SK-N-SH (cell line): ENCODE measurements around the gene THSD7B. TPM values are rescaled to one million over a fixed set of nuclear protein-coding genes. Genes with fewer than 3 reads are reported as not detected.
"Not testable (repeated sequence)": the region's sequence is repeated elsewhere in the genome, so short reads cannot be mapped to it uniquely, and the experiment has no call there.

Experiments used
- CTCF ChIA-PET: fragments of 300-600, 350-600 bp; formaldehyde crosslinking; extraction: SDS; loops from one replicate; lab custom pipeline; 2021; lab: Yijun Ruan, JAX
- POLR2A ChIA-PET: fragments of 350-600 bp; sonication (Branson Sonifier 250); formaldehyde crosslinking; extraction: SDS; loops from one replicate; lab custom pipeline; 2020; ENCODE audit warnings: antibody characterized with exemption, inconsistent platforms; lab: Yijun Ruan, JAX
- DNase-seq: peaks from one replicate; pipeline ENCODE4 v3.0.0; 2012
- H2AFZ ChIP-seq: fragments of 200-600 bp; sonication (generic); 2 replicates; pipeline ENCODE4 v1.8.1; 2016; ENCODE audit warnings: antibody characterized with exemption, mild to moderate bottlenecking, low read depth
- H3F3A ChIP-seq: fragments of 200-600 bp; sonication (generic); replicated peaks from 2 replicates; pipeline ENCODE3; 2016; ENCODE audit warnings: antibody characterized with exemption, mild to moderate bottlenecking; ENCODE audit not compliant: insufficient read depth
- H3K27ac ChIP-seq, 2 experiments: fragments of 200-500 bp in 1 of 2; fragments of 200-600 bp in 1 of 2; sonication (Bioruptor generic) in 1 of 2; sonication (generic), shearing (Covaris generic) in 1 of 2; 2 replicates each; pipeline versions ENCODE4 v1.5.1 to v1.6.1; 2014 to 2016; ENCODE audit warnings: low read depth in 2 of 2, inconsistent platforms in 1 of 2, low read length in 1 of 2, mild to moderate bottlenecking in 1 of 2, mixed read lengths in 1 of 2
- H3K27me3 ChIP-seq: fragments of 200-600 bp; sonication (generic), shearing (Covaris generic); 2 replicates; pipeline ENCODE4 v1.6.1; 2016; ENCODE audit warnings: mixed run types; ENCODE audit not compliant: insufficient read depth
- H3K36me3 ChIP-seq, 2 experiments: fragments of 200-500 bp in 1 of 2; fragments of 200-600 bp in 1 of 2; sonication (Bioruptor generic) in 1 of 2; sonication (generic) in 1 of 2; replicated peaks in 1 of 2; 2 replicates each; pipeline versions ENCODE3 to v1.5.1; 2014 to 2016; ENCODE audit warnings: low read length in 1 of 2, mild to moderate bottlenecking in 1 of 2; ENCODE audit not compliant: insufficient read depth in 2 of 2, control insufficient read depth in 1 of 2
- H3K4me1 ChIP-seq, 2 experiments: fragments of 200-500 bp in 1 of 2; fragments of 200-600 bp in 1 of 2; sonication (Bioruptor generic) in 1 of 2; sonication (generic), shearing (Covaris generic) in 1 of 2; 2 replicates each; pipeline versions ENCODE4 v1.5.1 to v1.6.1; 2014 to 2016; ENCODE audit warnings: low read depth in 1 of 2, low read length in 1 of 2, mixed run types in 1 of 2; ENCODE audit not compliant: insufficient read depth in 2 of 2, control insufficient read depth in 1 of 2
- H3K4me2 ChIP-seq: fragments of 200-600 bp; sonication (generic), shearing (Covaris generic); 2 replicates; pipeline ENCODE4 v1.6.1; 2017; ENCODE audit warnings: mixed run types
- H3K4me3 ChIP-seq, 2 experiments: fragments of 200-500 bp in 1 of 2; fragments of 200-600 bp in 1 of 2; sonication (Bioruptor generic) in 1 of 2; sonication (generic), shearing (Covaris generic) in 1 of 2; 2 replicates each; pipeline versions ENCODE4 v1.5.1 to v1.8.1; 2014 to 2016; ENCODE audit warnings: low read depth in 2 of 2, inconsistent platforms in 1 of 2, low read length in 1 of 2, mild to moderate bottlenecking in 1 of 2, mixed read lengths in 1 of 2, moderate library complexity in 1 of 2
- H3K79me2 ChIP-seq: fragments of 200-600 bp; sonication (generic); 2 replicates; pipeline ENCODE4 v1.8.1; 2017; ENCODE audit warnings: mild to moderate bottlenecking; ENCODE audit not compliant: insufficient read depth
- H3K9ac ChIP-seq: fragments of 200-600 bp; sonication (generic); 2 replicates; pipeline ENCODE4 v1.6.1; 2017; ENCODE audit warnings: mixed run types
- H3K9me2 ChIP-seq: fragments of 200-600 bp; sonication (generic); 2 replicates; pipeline ENCODE4 v1.6.1; 2017; ENCODE audit warnings: mixed run types
- H3K9me3 ChIP-seq: fragments of 200-600 bp; sonication (generic); 2 replicates; pipeline ENCODE4 v1.6.1; 2017; ENCODE audit warnings: mixed run types, mild to moderate bottlenecking, moderate library complexity
- H4K20me1 ChIP-seq: fragments of 200-600 bp; sonication (generic); 2 replicates; pipeline ENCODE4 v1.6.1; 2017; ENCODE audit warnings: mild to moderate bottlenecking, mixed run types; ENCODE audit not compliant: insufficient read depth
- ELF1 ChIP-seq: IDR thresholded peaks from 2 replicates; pipeline ENCODE4 v1.4.0; 2012
- FOXJ3 ChIP-seq: sonication (generic); formaldehyde crosslinking; IDR thresholded peaks from 2 replicates; pipeline ENCODE4 v1.5.1; 2020; ENCODE audit warnings: mild to moderate bottlenecking, missing genetic modification reagents
- GABPA ChIP-seq: IDR thresholded peaks from 2 replicates; pipeline ENCODE4 v1.4.0; 2012; ENCODE audit warnings: low read depth, mild to moderate bottlenecking
- GATA2 ChIP-seq: sonication (generic); formaldehyde crosslinking; IDR thresholded peaks from 2 replicates; pipeline ENCODE4 v1.5.0; 2020; ENCODE audit warnings: mild to moderate bottlenecking, missing genetic modification reagents
- JUND ChIP-seq: IDR thresholded peaks from 2 replicates; pipeline ENCODE4 v1.4.0; 2012
- MEF2A ChIP-seq: IDR thresholded peaks from 2 replicates; pipeline ENCODE4 v1.4.0; 2012; ENCODE audit warnings: low read depth, borderline replicate concordance
- MXI1 ChIP-seq: IDR thresholded peaks from 2 replicates; pipeline ENCODE4 v1.6.1; 2012; ENCODE audit warnings: mild to moderate bottlenecking, low read depth, low read length, improper control_type of control experiment
- POLR2AphosphoS5 ChIP-seq: IDR thresholded peaks from 2 replicates; pipeline ENCODE4 v1.6.1; 2012; ENCODE audit warnings: low read depth, low read length
- RFX5 ChIP-seq: IDR thresholded peaks from 2 replicates; pipeline ENCODE4 v1.6.1; 2012; ENCODE audit warnings: mild to moderate bottlenecking, improper control_type of control experiment, low read length
- RXRA ChIP-seq: IDR thresholded peaks from 2 replicates; pipeline ENCODE4 v1.4.0; 2012; ENCODE audit warnings: low read depth, mild to moderate bottlenecking, borderline replicate concordance
- SMC3 ChIP-seq: IDR thresholded peaks from 2 replicates; pipeline ENCODE4 v1.6.1; 2012; ENCODE audit warnings: low read depth, low read length, improper control_type of control experiment
- TAF1 ChIP-seq: IDR thresholded peaks from 2 replicates; pipeline ENCODE4 v1.6.1; 2012; ENCODE audit warnings: low read depth, mild to moderate bottlenecking, low read length, moderate library complexity, borderline replicate concordance
- TEAD4 ChIP-seq: IDR thresholded peaks from 2 replicates; pipeline ENCODE4 v1.4.0; 2012; ENCODE audit warnings: mild to moderate bottlenecking, borderline replicate concordance; ENCODE audit not compliant: insufficient read depth
- YY1 ChIP-seq: IDR thresholded peaks from 2 replicates; pipeline ENCODE4 v1.4.0; 2012; ENCODE audit warnings: low read depth, mild to moderate bottlenecking
- whole genome bisulfite sequencing: methylation state at CpG from one replicate; pipeline ENCODE4 v1.1.6; 2017; ENCODE audit warnings: low lambda C conversion rate; 5-methylcytosine and 5-hydroxymethylcytosine counted together
- polyA plus RNA-seq, 3 experiments: library from polyadenylated mRNA; depleted of rRNA; stranded (reverse); fragments of >200 nt; gene quantifications; 2 replicates each; pipeline ENCODE4 v1.2.3, GENCODE V29; 2012
- TF ChIP-seq, protein P1 (sequence below): IDR thresholded peaks from 2 replicates; pipeline ENCODE4; 2012
- TF ChIP-seq, protein P2 (sequence below): fragments of 200-600 bp; sonication (generic); IDR thresholded peaks from 2 replicates; pipeline ENCODE4 v1.6.1; 2017; ENCODE audit warnings: antibody characterized with exemption, mild to moderate bottlenecking, moderate library complexity

Gene THSD7B
- polyA plus RNA-seq, 1 of the 3 experiments (the other 2 are of a cell fraction): not detected

DNA sequence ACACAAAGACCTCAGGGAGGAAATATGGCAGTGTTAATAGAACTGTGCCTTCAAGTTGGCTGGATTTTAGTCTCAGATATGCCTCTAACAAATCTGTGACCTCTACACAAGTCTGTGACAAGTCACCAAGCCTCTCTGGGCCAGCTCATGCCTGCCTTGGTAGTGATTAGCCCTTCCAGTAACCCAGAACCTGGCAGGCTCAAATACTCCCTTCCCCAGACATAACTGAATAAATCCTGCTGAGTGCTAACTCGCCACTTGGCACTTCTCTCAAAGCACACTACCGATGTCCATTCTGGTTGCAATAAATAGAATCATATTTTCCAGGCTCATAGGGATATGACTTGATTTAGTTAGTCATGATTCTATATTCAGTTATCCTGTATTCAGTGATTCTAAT lies 15.3 kb upstream of the THSD7B start:
- Histone ChIP-seq H3K4me2 (no peak overlapping the region), H4K20me1 (no peaks in the 10 kb centered on the region), H3K9me2 (no peaks in the 10 kb centered on the region), H3K9me3 (no peaks in the 10 kb centered on the region), H3K79me2 (no peaks in the 10 kb centered on the region), H3K36me3 (no peaks in the 10 kb centered on the region), H2AFZ (no peak overlapping the region), H3K4me3 (no peak overlapping the region), H3K27ac (no peak overlapping the region), H3K27me3 (no peaks in the 10 kb centered on the region), H3F3A (no peaks in the 10 kb centered on the region), H3K9ac (no peak overlapping the region)
- DNase-seq: no peak
- WGBS: 0% methylated on average over 2 of the region's 2 CpGs
- POLR2A ChIA-PET: no interaction called here
- CTCF ChIA-PET: interaction anchor here (1.5 kb wide), 1 partner anchor 12 kb away, joined by 5 read pairs; no protein-coding TSS in a partner anchor
- TF ChIP-seq TAF1 (no peak), MXI1 (no peak), TEAD4 (no peak), RFX5 (no peak), SMC3 (no peak), YY1 (no peak), FOXJ3 (CRISPR knock-in tag) (no peak), MEF2A (no peak), GATA2 (no peak), POLR2AphosphoS5 (no peak)
- TF ChIP-seq, protein P1, sequence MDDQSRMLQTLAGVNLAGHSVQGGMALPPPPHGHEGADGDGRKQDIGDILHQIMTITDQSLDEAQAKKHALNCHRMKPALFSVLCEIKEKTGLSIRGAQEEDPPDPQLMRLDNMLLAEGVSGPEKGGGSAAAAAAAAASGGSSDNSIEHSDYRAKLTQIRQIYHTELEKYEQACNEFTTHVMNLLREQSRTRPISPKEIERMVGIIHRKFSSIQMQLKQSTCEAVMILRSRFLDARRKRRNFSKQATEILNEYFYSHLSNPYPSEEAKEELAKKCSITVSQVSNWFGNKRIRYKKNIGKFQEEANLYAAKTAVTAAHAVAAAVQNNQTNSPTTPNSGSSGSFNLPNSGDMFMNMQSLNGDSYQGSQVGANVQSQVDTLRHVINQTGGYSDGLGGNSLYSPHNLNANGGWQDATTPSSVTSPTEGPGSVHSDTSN: no peak
- TF ChIP-seq, protein P2, sequence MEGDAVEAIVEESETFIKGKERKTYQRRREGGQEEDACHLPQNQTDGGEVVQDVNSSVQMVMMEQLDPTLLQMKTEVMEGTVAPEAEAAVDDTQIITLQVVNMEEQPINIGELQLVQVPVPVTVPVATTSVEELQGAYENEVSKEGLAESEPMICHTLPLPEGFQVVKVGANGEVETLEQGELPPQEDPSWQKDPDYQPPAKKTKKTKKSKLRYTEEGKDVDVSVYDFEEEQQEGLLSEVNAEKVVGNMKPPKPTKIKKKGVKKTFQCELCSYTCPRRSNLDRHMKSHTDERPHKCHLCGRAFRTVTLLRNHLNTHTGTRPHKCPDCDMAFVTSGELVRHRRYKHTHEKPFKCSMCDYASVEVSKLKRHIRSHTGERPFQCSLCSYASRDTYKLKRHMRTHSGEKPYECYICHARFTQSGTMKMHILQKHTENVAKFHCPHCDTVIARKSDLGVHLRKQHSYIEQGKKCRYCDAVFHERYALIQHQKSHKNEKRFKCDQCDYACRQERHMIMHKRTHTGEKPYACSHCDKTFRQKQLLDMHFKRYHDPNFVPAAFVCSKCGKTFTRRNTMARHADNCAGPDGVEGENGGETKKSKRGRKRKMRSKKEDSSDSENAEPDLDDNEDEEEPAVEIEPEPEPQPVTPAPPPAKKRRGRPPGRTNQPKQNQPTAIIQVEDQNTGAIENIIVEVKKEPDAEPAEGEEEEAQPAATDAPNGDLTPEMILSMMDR: no peak
- TF ChIP-seq, all 33 proteins: peak for 0
- H3K4me1 ChIP-seq: no peaks in the 10 kb centered on the region; a peak in 1 of 4 replicates

DNA sequence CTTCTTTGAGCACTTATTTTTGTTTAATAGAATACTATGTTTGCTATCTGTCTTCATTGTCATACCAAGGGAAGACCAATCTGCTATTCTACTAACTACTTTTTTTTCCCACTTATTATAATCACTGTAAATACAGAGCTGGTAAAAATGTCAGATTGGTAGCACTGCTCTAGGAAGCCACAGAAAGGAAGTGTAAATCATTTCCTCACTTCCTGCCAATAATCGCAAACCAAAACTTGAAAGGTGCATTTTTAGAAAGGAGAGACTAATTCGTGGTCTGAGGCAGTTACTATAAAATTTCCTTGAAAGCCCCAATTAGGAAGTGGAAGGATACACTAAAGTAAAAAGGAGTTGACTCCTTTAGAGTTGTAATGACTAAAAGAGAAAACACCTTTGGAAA lies 13.9 kb upstream of the THSD7B start:
- DNase-seq: no peak
- Histone ChIP-seq H3K27me3 (no peaks in the 10 kb centered on the region), H3K79me2 (no peaks in the 10 kb centered on the region), H3K4me3 (no peak overlapping the region), H3K4me2 (no peak overlapping the region), H4K20me1 (no peaks in the 10 kb centered on the region), H3K9ac (no peak overlapping the region), H3K36me3 (no peaks in the 10 kb centered on the region), H3K4me1 (no peaks in the 10 kb centered on the region; a peak in 1 of 4 replicates), H3K9me2 (no peaks in the 10 kb centered on the region), H3K9me3 (no peaks in the 10 kb centered on the region), H3K27ac (no peak overlapping the region), H3F3A (no peaks in the 10 kb centered on the region), H2AFZ (no peak overlapping the region)
- TF ChIP-seq RXRA: no peak
- no peak for TF ChIP-seq ELF1
- no peak for TF ChIP-seq JUND
- no peak for TF ChIP-seq GATA2
- TF ChIP-seq GABPA: no peak
- POLR2A ChIA-PET: no interaction called here
- WGBS: 14% methylated on average over 2 of the region's 2 CpGs
- CTCF ChIA-PET: interaction anchor here (1.4 kb wide), 1 partner anchor 328 kb away, joined by 4 read pairs; no protein-coding TSS in a partner anchor

DNA sequence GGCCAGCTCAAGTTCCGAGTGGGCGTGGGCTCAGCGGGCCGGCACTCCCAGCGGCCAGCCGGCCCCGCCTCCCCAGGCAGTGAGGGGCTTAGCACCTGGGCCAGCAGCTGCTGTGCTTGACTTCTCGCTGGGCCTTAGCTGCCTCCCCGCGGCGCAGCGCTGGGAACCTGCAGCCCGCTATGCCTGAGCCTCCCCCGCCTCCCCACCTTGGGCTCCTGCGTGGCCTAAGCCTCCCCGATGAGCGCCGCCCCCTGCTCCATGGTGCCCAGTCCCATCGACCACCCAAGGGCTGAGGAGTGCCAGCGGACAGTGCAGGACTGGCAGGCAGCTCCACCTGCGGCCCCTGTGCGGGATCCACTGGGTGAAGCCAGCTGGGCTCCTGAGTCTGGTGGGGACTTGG lies 6.8 kb upstream of the THSD7B start:
- 60% methylated on average over 2 of the region's 22 CpGs for WGBS
- H3K4me3 ChIP-seq, H3K9me3 ChIP-seq, H3K27ac ChIP-seq, H3K79me2 ChIP-seq, CTCF ChIA-PET, POLR2A ChIA-PET, DNase-seq, H3K9me2 ChIP-seq, H2AFZ ChIP-seq, H3K27me3 ChIP-seq, H3K9ac ChIP-seq, H3K36me3 ChIP-seq, H3F3A ChIP-seq, H4K20me1 ChIP-seq, H3K4me2 ChIP-seq, H3K4me1 ChIP-seq: not testable (repeated sequence)
